IMR-90 (cell line): ENCODE results near the gene C12orf54. TPM values are rescaled to one million over a fixed set of nuclear protein-coding genes. Genes with fewer than 3 reads are reported as not detected.

Experiments
- ATAC-seq: fragments of 200-7000 bp; cut with Tn5 transposase; 2 replicates; pipeline ENCODE4 v1.9.1; 2020; ENCODE audit warnings: low read depth, mild to moderate bottlenecking, moderate library complexity
- BruUV-seq: library from RNA; stranded (reverse); fragments of 400-500 nt; replicated peaks from 2 replicates; lab custom pipeline; 2021; lab: Mats Ljungman, UMichigan
- CTCF ChIA-PET: fragments of 300-600 bp; formaldehyde crosslinking; extraction: SDS; loops from one replicate; lab custom pipeline; 2021; ENCODE audit warnings: antibody characterized with exemption; lab: Yijun Ruan, JAX
- POLR2A ChIA-PET: fragments of 300-600 bp; sonication (Branson Sonifier 250); formaldehyde crosslinking; loops from one replicate; lab custom pipeline; 2022; ENCODE audit warnings: antibody characterized with exemption; ENCODE audit not compliant: unreplicated experiment; lab: Charles Lee
- DNase-seq: peaks from one replicate; pipeline ENCODE4 v3.0.0; 2013
- H2AFZ ChIP-seq: replicated peaks from 2 replicates; pipeline ENCODE3; 2013; ENCODE audit warnings: low read length, mild to moderate bottlenecking; ENCODE audit not compliant: poor library complexity
- H2AK5ac ChIP-seq: 2 replicates; pipeline ENCODE4 v1.6.1; 2013; ENCODE audit warnings: low read depth, low read length, inconsistent platforms
- H2AK9ac ChIP-seq: replicated peaks from 2 replicates; pipeline ENCODE3; 2013; ENCODE audit warnings: mild to moderate bottlenecking, low read depth, low read length, moderate library complexity; ENCODE audit not compliant: poor library complexity
- H2BK120ac ChIP-seq: 2 replicates; pipeline ENCODE4 v1.6.1; 2013; ENCODE audit warnings: low read depth, low read length, inconsistent platforms
- H2BK15ac ChIP-seq: 3 replicates; pipeline ENCODE4 v1.6.1; 2013; ENCODE audit warnings: low read depth, low read length, inconsistent platforms
- H2BK20ac ChIP-seq: 2 replicates; pipeline ENCODE4 v1.6.1; 2013; ENCODE audit warnings: low read depth, mild to moderate bottlenecking, inconsistent platforms, low read length, moderate library complexity
- H2BK5ac ChIP-seq: 2 replicates; pipeline ENCODE4 v1.6.1; 2013; ENCODE audit warnings: mild to moderate bottlenecking, low read depth, low read length, inconsistent platforms; ENCODE audit not compliant: poor library complexity, severe bottlenecking
- H3K14ac ChIP-seq: replicated peaks from 2 replicates; pipeline ENCODE4 v1.6.1; 2013; ENCODE audit warnings: low read depth, low read length, inconsistent platforms
- H3K18ac ChIP-seq: 2 replicates; pipeline ENCODE4 v1.6.1; 2013; ENCODE audit warnings: low read depth, low read length, control low read depth
- H3K23ac ChIP-seq: 2 replicates; pipeline ENCODE4 v1.6.1; 2013; ENCODE audit warnings: low read depth, low read length, inconsistent platforms
- H3K27ac ChIP-seq: 2 replicates; pipeline ENCODE4 v1.5.1; 2013; ENCODE audit warnings: mild to moderate bottlenecking, control low read depth, low read length; ENCODE audit not compliant: insufficient read depth
- H3K27me3 ChIP-seq: 2 replicates; pipeline ENCODE4 v1.6.1; 2013; ENCODE audit warnings: low read length; ENCODE audit not compliant: control insufficient read depth, insufficient read depth
- H3K36me3 ChIP-seq: 2 replicates; pipeline ENCODE4 v1.6.1; 2013; ENCODE audit warnings: low read length, mixed read lengths; ENCODE audit not compliant: control insufficient read depth, insufficient read depth
- H3K4ac ChIP-seq: 2 replicates; pipeline ENCODE4 v1.6.1; 2013; ENCODE audit warnings: low read depth, low read length, inconsistent platforms
- H3K4me1 ChIP-seq: 2 replicates; pipeline ENCODE4 v1.6.1; 2013; ENCODE audit warnings: low read length, mixed read lengths; ENCODE audit not compliant: control insufficient read depth, insufficient read depth
- H3K4me2 ChIP-seq: 2 replicates; pipeline ENCODE4 v1.6.1; 2013; ENCODE audit warnings: low read depth, mild to moderate bottlenecking, control low read depth, low read length, moderate library complexity
- H3K4me3 ChIP-seq: 2 replicates; pipeline ENCODE4 v1.5.1; 2013; ENCODE audit warnings: low read depth, mild to moderate bottlenecking, control low read depth, low read length, moderate library complexity; ENCODE audit not compliant: insufficient read depth
- H3K56ac ChIP-seq: 2 replicates; pipeline ENCODE4 v1.6.1; 2013; ENCODE audit warnings: low read length, inconsistent platforms; ENCODE audit not compliant: insufficient read depth; ENCODE audit errors: extremely low read depth
- H3K79me1 ChIP-seq, 2 experiments: 2 replicates each; pipeline ENCODE4 v1.6.1; 2013; ENCODE audit warnings: low read length in 2 of 2, inconsistent platforms in 1 of 2, low read depth in 1 of 2
- H3K9ac ChIP-seq: 2 replicates; pipeline ENCODE4 v1.6.1; 2013; ENCODE audit warnings: low read depth, low read length, control low read depth
- H3K9me1 ChIP-seq: 2 replicates; pipeline ENCODE4 v1.6.1; 2013; ENCODE audit warnings: low read length, inconsistent platforms; ENCODE audit not compliant: insufficient read depth
- H3K9me3 ChIP-seq: 2 replicates; pipeline ENCODE4 v1.6.1; 2013; ENCODE audit warnings: low read length; ENCODE audit not compliant: control insufficient read depth, insufficient read depth
- H4K20me1 ChIP-seq: 2 replicates; pipeline ENCODE4 v1.6.1; 2013; ENCODE audit warnings: low read length, inconsistent platforms; ENCODE audit not compliant: insufficient read depth
- H4K5ac ChIP-seq: 2 replicates; pipeline ENCODE4 v1.6.1; 2013; ENCODE audit warnings: mild to moderate bottlenecking, low read depth, low read length, control low read depth
- H4K8ac ChIP-seq, 2 experiments: 2 replicates each; pipeline ENCODE4 v1.6.1; 2013; ENCODE audit warnings: low read depth in 2 of 2, low read length in 2 of 2, control low read depth in 1 of 2, inconsistent platforms in 1 of 2
- H4K91ac ChIP-seq: 2 replicates; pipeline ENCODE4 v1.6.1; 2013; ENCODE audit warnings: low read depth, low read length, inconsistent platforms; ENCODE audit not compliant: insufficient read depth
- BHLHE40 ChIP-seq: fragments of 150-350 bp; IDR thresholded peaks from 2 replicates; pipeline ENCODE4 v1.6.1; 2016; ENCODE audit warnings: mild to moderate bottlenecking, low read depth, low read length
- CEBPB ChIP-seq: IDR thresholded peaks from 2 replicates; pipeline ENCODE4 v1.6.1; 2012; ENCODE audit warnings: low read depth, low read length, improper control_type of control experiment
- CHD1 ChIP-seq: IDR thresholded peaks from 2 replicates; pipeline ENCODE4 v1.6.1; 2012; ENCODE audit warnings: low read depth, low read length, improper control_type of control experiment
- FOS ChIP-seq: fragments of 150-350 bp; IDR thresholded peaks from 2 replicates; pipeline ENCODE4 v1.6.1; 2016; ENCODE audit warnings: low read depth, low read length
- MAFK ChIP-seq: IDR thresholded peaks from 2 replicates; pipeline ENCODE4 v1.6.1; 2012; ENCODE audit warnings: low read depth, low read length, improper control_type of control experiment
- MAZ ChIP-seq: IDR thresholded peaks from 2 replicates; pipeline ENCODE4 v1.6.1; 2012; ENCODE audit warnings: low read depth, mild to moderate bottlenecking, low read length, improper control_type of control experiment, moderate library complexity, borderline replicate concordance
- MXI1 ChIP-seq: IDR thresholded peaks from 2 replicates; pipeline ENCODE4 v1.6.1; 2012; ENCODE audit warnings: low read depth, mild to moderate bottlenecking, low read length, moderate library complexity, borderline replicate concordance
- NFE2L2 ChIP-seq: fragments of 150-350 bp; IDR thresholded peaks from 2 replicates; pipeline ENCODE4 v1.6.1; 2016; ENCODE audit warnings: low read depth, mild to moderate bottlenecking, low read length
- POLR2A ChIP-seq: IDR thresholded peaks from 2 replicates; pipeline ENCODE4 v1.6.1; 2012; ENCODE audit warnings: mild to moderate bottlenecking, low read depth, low read length
- RAD21 ChIP-seq: IDR thresholded peaks from 2 replicates; pipeline ENCODE4 v1.6.1; 2012; ENCODE audit warnings: low read length, improper control_type of control experiment
- RCOR1 ChIP-seq: IDR thresholded peaks from 2 replicates; pipeline ENCODE4 v1.6.1; 2012; ENCODE audit warnings: mild to moderate bottlenecking, low read length, improper control_type of control experiment; ENCODE audit not compliant: insufficient replicate concordance
- RFX5 ChIP-seq: IDR thresholded peaks from 2 replicates; pipeline ENCODE4 v1.8.0; 2012; ENCODE audit warnings: low read depth, mild to moderate bottlenecking, low read length, moderate library complexity
- SMC3 ChIP-seq: fragments of 150-350 bp; IDR thresholded peaks from 2 replicates; pipeline ENCODE4 v1.6.1; 2016; ENCODE audit warnings: low read depth, mild to moderate bottlenecking, antibody characterized with exemption, low read length, moderate library complexity
- WGBS, 2 experiments: methylation state at CpG; one replicate each; pipeline versions ENCODE4 v1.1.5 to v1.1.7; 2013; ENCODE audit warnings: missing lambda C conversion rate in 2 of 2; ENCODE audit not compliant: insufficient read length in 1 of 2; ENCODE audit errors: extremely low coverage in 2 of 2; 5-methylcytosine and 5-hydroxymethylcytosine counted together
- dilution Hi-C: fragments of 300-500 bp; cut with HindIII; formaldehyde crosslinking; loops from one replicate; pipeline ENCODE4 v1.14.3; 2018; ENCODE audit warnings: low sequenced_read_pairs; ENCODE audit not compliant: unreplicated experiment
- in situ Hi-C: fragments of 300-500 bp; cut with MboI; formaldehyde crosslinking; loops from 3 replicates; pipeline ENCODE4 v1.14.3; 2019; ENCODE audit warnings: low sequenced_read_pairs, inconsistent platforms, mixed read lengths
- intact Hi-C: fragments of 100-400 bp; cut with micrococcal nuclease; formaldehyde crosslinking; loops from 2 replicates; pipeline ENCODE4 v1.10.0; 2022
- polyA plus RNA-seq, 3 experiments: library from polyadenylated mRNA; depleted of rRNA; stranded (reverse); fragments of >200 nt; gene quantifications; 2 replicates each; pipeline ENCODE4 v1.2.3, GENCODE V29; 2012; ENCODE audit warnings: low replicate concordance in 1 of 3
- total RNA-seq: library from RNA; depleted of rRNA; stranded (reverse); fragments of >200 nt; gene quantifications from 2 replicates; pipeline ENCODE4 v1.2.3, GENCODE V29; 2012
- TF ChIP-seq, protein P1 (sequence below): conservative IDR thresholded peaks from 2 replicates; pipeline ENCODE4 v1.5.1; 2012; ENCODE audit warnings: mild to moderate bottlenecking, low read depth, low read length, improper control_type of control experiment
- TF ChIP-seq, protein P2 (sequence below): fragments of 150-350 bp; IDR thresholded peaks from 2 replicates; pipeline ENCODE4 v1.6.1; 2017; ENCODE audit warnings: mild to moderate bottlenecking, antibody characterized with exemption, low read length, low read depth
- TF ChIP-seq, protein P3 (sequence below): fragments of 150-350 bp; IDR thresholded peaks from 2 replicates; pipeline ENCODE4 v1.6.1; 2016; ENCODE audit warnings: low read depth, mild to moderate bottlenecking, low read length, moderate library complexity, borderline replicate concordance

Gene C12orf54
- total and polyA plus RNA-seq, 2 of the 4 experiments (the other 2 are of a cell fraction), result not detected

DNA sequence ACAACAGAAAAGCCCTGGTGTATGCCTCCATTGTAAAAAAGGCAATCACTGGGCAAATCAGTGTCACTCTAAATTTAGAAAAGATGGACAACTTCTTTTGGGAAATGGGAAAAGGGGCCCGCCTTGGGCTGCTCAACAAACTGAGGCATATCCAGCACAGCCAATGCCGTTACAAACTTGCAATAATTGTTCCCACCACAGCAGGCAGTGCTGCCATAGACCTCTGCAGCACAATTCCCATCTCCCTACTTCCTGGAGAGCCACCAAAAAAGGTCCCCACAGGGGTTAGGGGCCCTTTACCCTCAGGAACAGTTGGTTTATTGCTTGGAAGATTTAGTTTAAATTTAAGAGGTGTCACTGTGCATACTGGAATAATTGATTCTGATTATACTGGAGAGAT, 26.7 kb downstream of the C12orf54 start:
- no peak overlapping the region for H2BK120ac ChIP-seq
- ChIA-PET CTCF (no interaction called here), POLR2A (no interaction called here)
- ATAC-seq (no peak), DNase-seq (no peak)
- no peak overlapping the region for H2BK15ac ChIP-seq
- H3K14ac ChIP-seq, result no peak overlapping the region
- dilution Hi-C loops, result no loop called here
- no peak overlapping the region for H2AFZ ChIP-seq
- H3K27ac ChIP-seq, result no peak overlapping the region
- H3K56ac ChIP-seq, result no peak overlapping the region
- H3K23ac ChIP-seq, result no peak overlapping the region
- no peak overlapping the region for H3K18ac ChIP-seq
- no peaks in the 10 kb centered on the region for H3K79me1 ChIP-seq
- no peak overlapping the region for H2AK5ac ChIP-seq
- BruUV-seq, result no TSS peak
- intact Hi-C loops, result no loop called here
- H4K8ac ChIP-seq, result no peak overlapping the region
- no peak overlapping the region for H2BK5ac ChIP-seq
- H3K27me3 ChIP-seq, result no peaks in the 10 kb centered on the region
- H3K4me2 ChIP-seq, result no peak overlapping the region
- no peak for TF ChIP-seq POLR2A
- TF ChIP-seq, protein P1, sequence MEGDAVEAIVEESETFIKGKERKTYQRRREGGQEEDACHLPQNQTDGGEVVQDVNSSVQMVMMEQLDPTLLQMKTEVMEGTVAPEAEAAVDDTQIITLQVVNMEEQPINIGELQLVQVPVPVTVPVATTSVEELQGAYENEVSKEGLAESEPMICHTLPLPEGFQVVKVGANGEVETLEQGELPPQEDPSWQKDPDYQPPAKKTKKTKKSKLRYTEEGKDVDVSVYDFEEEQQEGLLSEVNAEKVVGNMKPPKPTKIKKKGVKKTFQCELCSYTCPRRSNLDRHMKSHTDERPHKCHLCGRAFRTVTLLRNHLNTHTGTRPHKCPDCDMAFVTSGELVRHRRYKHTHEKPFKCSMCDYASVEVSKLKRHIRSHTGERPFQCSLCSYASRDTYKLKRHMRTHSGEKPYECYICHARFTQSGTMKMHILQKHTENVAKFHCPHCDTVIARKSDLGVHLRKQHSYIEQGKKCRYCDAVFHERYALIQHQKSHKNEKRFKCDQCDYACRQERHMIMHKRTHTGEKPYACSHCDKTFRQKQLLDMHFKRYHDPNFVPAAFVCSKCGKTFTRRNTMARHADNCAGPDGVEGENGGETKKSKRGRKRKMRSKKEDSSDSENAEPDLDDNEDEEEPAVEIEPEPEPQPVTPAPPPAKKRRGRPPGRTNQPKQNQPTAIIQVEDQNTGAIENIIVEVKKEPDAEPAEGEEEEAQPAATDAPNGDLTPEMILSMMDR, result no peak
- no peak for TF ChIP-seq RFX5
- TF ChIP-seq RAD21, result no peak
- no peak for TF ChIP-seq MXI1
- TF ChIP-seq MAFK, result no peak
- TF ChIP-seq CHD1, result no peak
- no peak for TF ChIP-seq MAZ
- TF ChIP-seq FOS, result no peak
- TF ChIP-seq NFE2L2, result no peak
- TF ChIP-seq, protein P2, sequence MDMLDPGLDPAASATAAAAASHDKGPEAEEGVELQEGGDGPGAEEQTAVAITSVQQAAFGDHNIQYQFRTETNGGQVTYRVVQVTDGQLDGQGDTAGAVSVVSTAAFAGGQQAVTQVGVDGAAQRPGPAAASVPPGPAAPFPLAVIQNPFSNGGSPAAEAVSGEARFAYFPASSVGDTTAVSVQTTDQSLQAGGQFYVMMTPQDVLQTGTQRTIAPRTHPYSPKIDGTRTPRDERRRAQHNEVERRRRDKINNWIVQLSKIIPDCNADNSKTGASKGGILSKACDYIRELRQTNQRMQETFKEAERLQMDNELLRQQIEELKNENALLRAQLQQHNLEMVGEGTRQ, result no peak
- TF ChIP-seq BHLHE40, result no peak
- TF ChIP-seq, protein P3, sequence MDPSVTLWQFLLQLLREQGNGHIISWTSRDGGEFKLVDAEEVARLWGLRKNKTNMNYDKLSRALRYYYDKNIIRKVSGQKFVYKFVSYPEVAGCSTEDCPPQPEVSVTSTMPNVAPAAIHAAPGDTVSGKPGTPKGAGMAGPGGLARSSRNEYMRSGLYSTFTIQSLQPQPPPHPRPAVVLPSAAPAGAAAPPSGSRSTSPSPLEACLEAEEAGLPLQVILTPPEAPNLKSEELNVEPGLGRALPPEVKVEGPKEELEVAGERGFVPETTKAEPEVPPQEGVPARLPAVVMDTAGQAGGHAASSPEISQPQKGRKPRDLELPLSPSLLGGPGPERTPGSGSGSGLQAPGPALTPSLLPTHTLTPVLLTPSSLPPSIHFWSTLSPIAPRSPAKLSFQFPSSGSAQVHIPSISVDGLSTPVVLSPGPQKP, result no peak
- TF ChIP-seq RCOR1, result no peak
- TF ChIP-seq SMC3, result no peak
- TF ChIP-seq CEBPB, result no peak
- no peak overlapping the region for H4K91ac ChIP-seq
- H4K20me1 ChIP-seq, result no peaks in the 10 kb centered on the region
- H3K4me1 ChIP-seq, result no peaks in the 10 kb centered on the region
- WGBS, 2 experiments, result 60% methylated on average over 1 of the region's 2 CpGs; no CpG with 5 or more reads in 1 of the 2 experiments
- H3K36me3 ChIP-seq, result no peaks in the 10 kb centered on the region
- no peak overlapping the region for H2AK9ac ChIP-seq
- H3K4me3 ChIP-seq, result no peak overlapping the region
- H3K9ac ChIP-seq, result no peak overlapping the region
- H2BK20ac ChIP-seq, result no peak overlapping the region
- in situ Hi-C loops, result no loop called here
- H3K9me1 ChIP-seq, result no peaks in the 10 kb centered on the region
- H3K9me3 ChIP-seq, result no peaks in the 10 kb centered on the region
- no peak overlapping the region for H3K4ac ChIP-seq
- no peak overlapping the region for H4K5ac ChIP-seq
